MCF 10A (cell line): ENCODE results near the gene TACR2. TPM values are rescaled to one million over a fixed set of nuclear protein-coding genes. Genes with fewer than 3 reads are reported as not detected.

Experiments used
- BruUV-seq: library from RNA; stranded (reverse); fragments of 400-500 nt; replicated peaks from 2 replicates; lab custom pipeline; 2021; lab: Mats Ljungman, UMichigan
- CTCF ChIA-PET: fragments of 300-600 bp; sonication (Branson Sonifier 250); formaldehyde crosslinking; extraction: SDS; loops from one replicate; lab custom pipeline; 2021; ENCODE audit warnings: antibody characterized with exemption, inconsistent platforms; lab: Yijun Ruan, JAX
- POLR2A ChIA-PET: fragments of 300-600, 350-650 bp; sonication (Branson Sonifier 250); formaldehyde crosslinking; extraction: SDS; loops from one replicate; lab custom pipeline; 2020; ENCODE audit warnings: antibody characterized with exemption, inconsistent platforms; lab: Yijun Ruan, JAX
- DNase-seq: peaks from one replicate; pipeline ENCODE4 v3.0.0-alpha.2; 2018; ENCODE audit not compliant: unreplicated experiment
- H3K27ac Mint-ChIP-seq: one replicate; pipeline ENCODE4 v1.8.0; 2022; ENCODE audit warnings: mild to moderate bottlenecking, low read depth, mixed read lengths; ENCODE audit not compliant: unreplicated experiment
- H3K27me3 Mint-ChIP-seq: one replicate; pipeline ENCODE4 v1.8.0; 2022; ENCODE audit warnings: mixed read lengths; ENCODE audit not compliant: insufficient read depth, unreplicated experiment
- H3K36me3 Mint-ChIP-seq: one replicate; pipeline ENCODE4 v1.8.0; 2022; ENCODE audit warnings: mild to moderate bottlenecking, moderate library complexity, mixed read lengths; ENCODE audit not compliant: insufficient read depth, unreplicated experiment
- H3K4me1 Mint-ChIP-seq: one replicate; pipeline ENCODE4 v1.8.0; 2022; ENCODE audit warnings: mixed read lengths; ENCODE audit not compliant: insufficient read depth, unreplicated experiment
- H3K4me3 Mint-ChIP-seq: one replicate; pipeline ENCODE4 v1.8.0; 2022; ENCODE audit warnings: mild to moderate bottlenecking, moderate library complexity, mixed read lengths; ENCODE audit not compliant: unreplicated experiment
- H3K9me3 Mint-ChIP-seq: one replicate; pipeline ENCODE4 v1.8.0; 2022; ENCODE audit warnings: mixed read lengths; ENCODE audit not compliant: unreplicated experiment
- intact Hi-C: fragments of 100-400 bp; cut with micrococcal nuclease; formaldehyde crosslinking; loops from 2 replicates; pipeline ENCODE4 v1.14.1; 2022
- total RNA-seq: library from RNA; stranded (reverse); gene quantifications from 2 replicates; pipeline ENCODE4 v1.2.3, GENCODE V29; 2022
- TF ChIP-seq, protein P1 (sequence below): fragments of 200-600 bp; IDR thresholded peaks from one replicate; pipeline ENCODE4 v1.8.0; 2022; ENCODE audit warnings: antibody characterized with exemption, mild to moderate bottlenecking; ENCODE audit not compliant: unreplicated experiment

The TACR2 gene
- total RNA-seq, 1 experiment from 2014 or later = not detected

GRCh38 chr10:69385454-69386350 is 31.0 kb downstream of the TACR2 start:
- no peak overlapping the region for H3K27ac Mint-ChIP-seq
- intact Hi-C loops = no loop called here
- no peak overlapping the region for H3K4me3 Mint-ChIP-seq
- no peak for DNase-seq
- ChIA-PET POLR2A (interaction anchor here (0.6 to 1.9 kb wide), 6 partner anchors 9 to 399 kb away, joined by 3 to 6 read pairs (median 4); no protein-coding TSS in a partner anchor), CTCF (interaction anchor here (4.0 kb wide), 1 partner anchor 10 kb away, joined by 13 read pairs; no protein-coding TSS in a partner anchor)
- no peaks in the 10 kb centered on the region for H3K27me3 Mint-ChIP-seq
- TF ChIP-seq, protein P1, sequence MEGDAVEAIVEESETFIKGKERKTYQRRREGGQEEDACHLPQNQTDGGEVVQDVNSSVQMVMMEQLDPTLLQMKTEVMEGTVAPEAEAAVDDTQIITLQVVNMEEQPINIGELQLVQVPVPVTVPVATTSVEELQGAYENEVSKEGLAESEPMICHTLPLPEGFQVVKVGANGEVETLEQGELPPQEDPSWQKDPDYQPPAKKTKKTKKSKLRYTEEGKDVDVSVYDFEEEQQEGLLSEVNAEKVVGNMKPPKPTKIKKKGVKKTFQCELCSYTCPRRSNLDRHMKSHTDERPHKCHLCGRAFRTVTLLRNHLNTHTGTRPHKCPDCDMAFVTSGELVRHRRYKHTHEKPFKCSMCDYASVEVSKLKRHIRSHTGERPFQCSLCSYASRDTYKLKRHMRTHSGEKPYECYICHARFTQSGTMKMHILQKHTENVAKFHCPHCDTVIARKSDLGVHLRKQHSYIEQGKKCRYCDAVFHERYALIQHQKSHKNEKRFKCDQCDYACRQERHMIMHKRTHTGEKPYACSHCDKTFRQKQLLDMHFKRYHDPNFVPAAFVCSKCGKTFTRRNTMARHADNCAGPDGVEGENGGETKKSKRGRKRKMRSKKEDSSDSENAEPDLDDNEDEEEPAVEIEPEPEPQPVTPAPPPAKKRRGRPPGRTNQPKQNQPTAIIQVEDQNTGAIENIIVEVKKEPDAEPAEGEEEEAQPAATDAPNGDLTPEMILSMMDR = no peak
- BruUV-seq = no TSS peak
- H3K36me3 Mint-ChIP-seq = peaks cover 93% of the 10 kb centered on the region
- H3K4me1 Mint-ChIP-seq = peaks cover 13% of the 10 kb centered on the region
- no peaks in the 10 kb centered on the region for H3K9me3 Mint-ChIP-seq

DNA sequence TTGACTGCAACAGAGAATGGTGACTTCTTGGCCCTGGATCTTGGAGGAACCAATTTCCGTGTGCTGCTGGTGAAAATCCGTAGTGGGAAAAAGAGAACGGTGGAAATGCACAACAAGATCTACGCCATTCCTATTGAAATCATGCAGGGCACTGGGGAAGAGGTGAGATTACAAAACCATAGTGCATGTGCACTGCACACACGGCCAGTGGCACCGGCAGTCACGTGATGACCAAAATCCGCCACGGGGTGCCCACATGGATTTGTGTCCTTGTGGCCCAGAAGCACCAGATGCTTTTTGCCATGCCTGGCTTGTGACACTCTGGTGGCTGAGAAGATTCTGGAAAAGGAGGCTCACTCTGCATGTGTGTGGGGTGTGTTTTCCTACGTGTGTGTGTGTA is 32.4 kb downstream of the TACR2 start:
- CTCF ChIA-PET = interaction anchor here (0.7 to 2.3 kb wide), 3 partner anchors 9 to 145 kb away, joined by 3 to 10 read pairs (median 3); no protein-coding TSS in a partner anchor
- POLR2A ChIA-PET = interaction anchor here (0.6 to 1.9 kb wide), 4 partner anchors 15 to 65 kb away, joined by 4 to 6 read pairs (median 6); no protein-coding TSS in a partner anchor
- Mint-ChIP-seq H3K4me3 (no peak overlapping the region), H3K4me1 (peaks cover 8% of the 10 kb centered on the region), H3K36me3 (peaks cover 95% of the 10 kb centered on the region), H3K9me3 (no peaks in the 10 kb centered on the region), H3K27ac (no peak overlapping the region), H3K27me3 (no peaks in the 10 kb centered on the region)
- no TSS peak for BruUV-seq
- intact Hi-C loops = no loop called here
- TF ChIP-seq, protein P1 = no peak
- DNase-seq = no peak

DNA sequence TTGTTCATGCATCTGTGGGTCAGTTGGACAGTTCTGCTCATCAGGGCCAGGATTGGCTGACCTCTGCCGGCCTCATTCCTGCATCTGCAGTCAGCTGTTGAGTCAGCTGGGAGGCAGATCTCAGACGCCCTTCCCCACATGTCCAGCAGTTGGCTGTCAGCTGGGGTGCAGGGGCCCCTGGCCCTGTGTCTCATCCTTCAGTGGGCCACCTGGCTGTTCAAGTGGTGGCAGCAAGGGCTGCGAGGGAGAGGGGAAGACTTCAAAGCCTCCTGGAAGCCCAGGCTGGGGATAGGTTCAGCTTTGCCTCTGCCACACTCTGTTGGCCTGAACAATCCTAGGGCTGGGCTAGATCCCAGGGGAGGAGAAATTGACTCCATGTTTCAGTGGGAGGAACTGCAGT is 33.2 kb downstream of the TACR2 start:
- DNase-seq = no peak
- ChIA-PET POLR2A (interaction anchor here (0.6 to 0.7 kb wide), 4 partner anchors 14 to 213 kb away, joined by 3 to 5 read pairs (median 4); no protein-coding TSS in a partner anchor), CTCF (interaction anchor here (0.7 to 2.3 kb wide), 4 partner anchors 8 to 145 kb away, joined by 3 to 10 read pairs (median 4); no protein-coding TSS in a partner anchor)
- BruUV-seq = no TSS peak
- H3K27ac Mint-ChIP-seq = no peak overlapping the region
- intact Hi-C loops = no loop called here
- H3K27me3 Mint-ChIP-seq = no peaks in the 10 kb centered on the region
- TF ChIP-seq, protein P1 = no peak
- H3K4me3 Mint-ChIP-seq = no peak overlapping the region
- H3K36me3 Mint-ChIP-seq = peaks cover 95% of the 10 kb centered on the region
- peaks cover 8% of the 10 kb centered on the region for H3K4me1 Mint-ChIP-seq
- H3K9me3 Mint-ChIP-seq = no peaks in the 10 kb centered on the region
